Activated CD4-positive, alpha-beta T cell treated with anti-CD3 and anti-CD28 coated beads, Interleukin-2, amount 10 ng/mL, durations not matched to agents 7 days and 5 days (primary cell): ENCODE results near the gene POLN. TPM values are rescaled to one million over a fixed set of nuclear protein-coding genes. Genes with fewer than 3 reads are reported as not detected.

Experiments
- CTCF ChIA-PET: fragments of 350-600 bp; sonication (Branson Sonifier 250); formaldehyde crosslinking; loops from one replicate; lab custom pipeline; 2021; ENCODE audit warnings: antibody characterized with exemption; lab: Charles Lee
- POLR2A ChIA-PET: fragments of 350-600 bp; sonication (Branson Sonifier 250); formaldehyde crosslinking; loops from one replicate; lab custom pipeline; 2021; ENCODE audit warnings: antibody characterized with exemption; lab: Charles Lee
- DNase-seq: peaks from one replicate; pipeline ENCODE4 v3.0.0-alpha.2; 2020
- H3K27ac Mint-ChIP-seq: one replicate; pipeline ENCODE4 v1.8.0; 2021; ENCODE audit warnings: mild to moderate bottlenecking, moderate library complexity, mixed read lengths
- H3K27me3 Mint-ChIP-seq: one replicate; pipeline ENCODE4 v1.8.0; 2021; ENCODE audit warnings: mixed read lengths
- H3K36me3 Mint-ChIP-seq: one replicate; pipeline ENCODE4 v1.8.0; 2021; ENCODE audit warnings: low read depth, mixed read lengths
- H3K4me1 Mint-ChIP-seq: one replicate; pipeline ENCODE4 v1.8.0; 2021; ENCODE audit warnings: mixed read lengths
- H3K4me3 Mint-ChIP-seq: one replicate; pipeline ENCODE4 v1.8.0; 2021; ENCODE audit warnings: mild to moderate bottlenecking, moderate library complexity, mixed read lengths
- H3K9me3 Mint-ChIP-seq: one replicate; pipeline ENCODE4 v1.8.0; 2021; ENCODE audit warnings: mixed read lengths
- total RNA-seq, 2 experiments: library from RNA; stranded (reverse); gene quantifications; one replicate each; pipeline ENCODE4 v1.2.3, GENCODE V29; 2021

The POLN gene
- total RNA-seq, 2 experiments from 2014 or later, result 3.3 to 3.8 TPM

GRCh38 chr4:2273221-2273620 is 31.3 kb upstream of the POLN start:
- Mint-ChIP-seq H3K27ac (no peak overlapping the region), H3K36me3 (no peaks in the 10 kb centered on the region), H3K27me3 (no peaks in the 10 kb centered on the region), H3K9me3 (no peaks in the 10 kb centered on the region), H3K4me3 (no peak overlapping the region), H3K4me1 (peaks cover 4% of the 10 kb centered on the region)
- DNase-seq, result no peak
- POLR2A ChIA-PET, result no interaction called here
- CTCF ChIA-PET, result interaction anchor here (1.1 kb wide), 1 partner anchor 8 kb away, joined by 3 read pairs; no protein-coding TSS in a partner anchor

GRCh38 chr4:2272828-2273120 is 30.9 kb upstream of the POLN start:
- no peaks in the 10 kb centered on the region for H3K9me3 Mint-ChIP-seq
- ChIA-PET CTCF (interaction anchor here (1.1 kb wide), 1 partner anchor 9 kb away, joined by 3 read pairs; no protein-coding TSS in a partner anchor), POLR2A (no interaction called here)
- H3K27me3 Mint-ChIP-seq, result no peaks in the 10 kb centered on the region
- H3K4me1 Mint-ChIP-seq, result peaks cover 4% of the 10 kb centered on the region
- H3K27ac Mint-ChIP-seq, result no peak overlapping the region
- no peak for DNase-seq
- H3K4me3 Mint-ChIP-seq, result no peak overlapping the region
- H3K36me3 Mint-ChIP-seq, result no peaks in the 10 kb centered on the region

GRCh38 chr4:2272026-2272827 is 30.3 kb upstream of the POLN start:
- Mint-ChIP-seq H3K4me3 (no peak overlapping the region), H3K9me3 (no peaks in the 10 kb centered on the region)
- POLR2A ChIA-PET, result no interaction called here

GRCh38 chr4:2271279-2272025 is 29.5 kb upstream of the POLN start:
- POLR2A ChIA-PET, result no interaction called here
- no peaks in the 10 kb centered on the region for H3K36me3 Mint-ChIP-seq
- H3K9me3 Mint-ChIP-seq, result no peaks in the 10 kb centered on the region
- H3K27me3 Mint-ChIP-seq, result no peaks in the 10 kb centered on the region
- H3K4me1 Mint-ChIP-seq, result peaks cover 4% of the 10 kb centered on the region
- CTCF ChIA-PET, result interaction anchor here (1.1 to 1.7 kb wide), 2 partner anchors 10 to 51 kb away, joined by 3 read pairs; no protein-coding TSS in a partner anchor
- H3K4me3 Mint-ChIP-seq, result no peak overlapping the region
- no peak overlapping the region for H3K27ac Mint-ChIP-seq
- DNase-seq, result no peak

More at GRCh38 chr4:2272026-2272827, 30.3 kb upstream of the POLN start:
- CTCF ChIA-PET, result interaction anchor here (1.1 to 1.7 kb wide), 2 partner anchors 10 to 52 kb away, joined by 3 read pairs; no protein-coding TSS in a partner anchor
- no peaks in the 10 kb centered on the region for H3K27me3 Mint-ChIP-seq
- peaks cover 4% of the 10 kb centered on the region for H3K4me1 Mint-ChIP-seq
- no peaks in the 10 kb centered on the region for H3K36me3 Mint-ChIP-seq
- no peak overlapping the region for H3K27ac Mint-ChIP-seq
- no peak for DNase-seq

GRCh38 chr4:2270341-2271165 is 28.6 kb upstream of the POLN start:
- ChIA-PET CTCF (interaction anchor here (1.7 kb wide), 1 partner anchor 51 kb away, joined by 3 read pairs; no protein-coding TSS in a partner anchor), POLR2A (no interaction called here)
- Mint-ChIP-seq H3K4me3 (no peak overlapping the region), H3K9me3 (no peaks in the 10 kb centered on the region), H3K4me1 (peaks cover 4% of the 10 kb centered on the region), H3K27me3 (no peaks in the 10 kb centered on the region), H3K36me3 (no peaks in the 10 kb centered on the region), H3K27ac (no peak overlapping the region)
- no peak for DNase-seq

GRCh38 chr4:2269618-2270163 is 27.8 kb upstream of the POLN start:
- no peak overlapping the region for H3K27ac Mint-ChIP-seq
- peaks cover 4% of the 10 kb centered on the region for H3K4me1 Mint-ChIP-seq
- no peaks in the 10 kb centered on the region for H3K27me3 Mint-ChIP-seq
- H3K9me3 Mint-ChIP-seq, result no peaks in the 10 kb centered on the region
- ChIA-PET POLR2A (no interaction called here), CTCF (interaction anchor here (1.0 kb wide), 2 partner anchors 10 to 12 kb away, joined by 3 read pairs; no protein-coding TSS in a partner anchor)
- H3K4me3 Mint-ChIP-seq, result no peak overlapping the region
- no peak for DNase-seq
- H3K36me3 Mint-ChIP-seq, result no peaks in the 10 kb centered on the region

- H3K27ac Mint-ChIP-seq, result no peak overlapping the region
- CTCF ChIA-PET, result interaction anchor here (1.0 kb wide), 2 partner anchors 10 to 13 kb away, joined by 3 read pairs; no protein-coding TSS in a partner anchor
- no peak overlapping the region for H3K4me3 Mint-ChIP-seq
Observed at GRCh38 chr4:2269206-2269531, 27.2 kb upstream of the POLN start.

GRCh38 chr4:2268357-2269205 is 26.7 kb upstream of the POLN start:
- Mint-ChIP-seq H3K4me3 (no peak overlapping the region), H3K27me3 (no peaks in the 10 kb centered on the region), H3K9me3 (no peaks in the 10 kb centered on the region), H3K27ac (no peak overlapping the region), H3K4me1 (peaks cover 5% of the 10 kb centered on the region), H3K36me3 (no peaks in the 10 kb centered on the region)
- CTCF ChIA-PET, result interaction anchor here (1.0 kb wide), 2 partner anchors 11 to 13 kb away, joined by 3 read pairs; no protein-coding TSS in a partner anchor
- no peak for DNase-seq
- POLR2A ChIA-PET, result no interaction called here

More at GRCh38 chr4:2269206-2269531, 27.2 kb upstream of the POLN start:
- H3K4me1 Mint-ChIP-seq, result peaks cover 4% of the 10 kb centered on the region
- no peaks in the 10 kb centered on the region for H3K36me3 Mint-ChIP-seq
- DNase-seq, result no peak
- H3K27me3 Mint-ChIP-seq, result no peaks in the 10 kb centered on the region
- no peaks in the 10 kb centered on the region for H3K9me3 Mint-ChIP-seq
- POLR2A ChIA-PET, result no interaction called here

- CTCF ChIA-PET, result no interaction called here
- POLR2A ChIA-PET, result no interaction called here
- H3K36me3 Mint-ChIP-seq, result no peaks in the 10 kb centered on the region
- no peaks in the 10 kb centered on the region for H3K9me3 Mint-ChIP-seq
- H3K4me3 Mint-ChIP-seq, result no peak overlapping the region
- no peak for DNase-seq
- H3K27me3 Mint-ChIP-seq, result no peaks in the 10 kb centered on the region
- H3K4me1 Mint-ChIP-seq, result peaks cover 8% of the 10 kb centered on the region
- H3K27ac Mint-ChIP-seq, result no peak overlapping the region
Observed at GRCh38 chr4:2267841-2268240, 25.9 kb upstream of the POLN start.

GRCh38 chr4:2267320-2267811 is 25.4 kb upstream of the POLN start:
- H3K27ac Mint-ChIP-seq, result no peak overlapping the region
- H3K36me3 Mint-ChIP-seq, result no peaks in the 10 kb centered on the region
- POLR2A ChIA-PET, result no interaction called here
- H3K27me3 Mint-ChIP-seq, result no peaks in the 10 kb centered on the region
- H3K4me3 Mint-ChIP-seq, result no peak overlapping the region
- peaks cover 7% of the 10 kb centered on the region for H3K4me1 Mint-ChIP-seq
- no peaks in the 10 kb centered on the region for H3K9me3 Mint-ChIP-seq
- DNase-seq, result no peak
- CTCF ChIA-PET, result no interaction called here

GRCh38 chr4:2266821-2267220 is 24.9 kb upstream of the POLN start:
- H3K36me3 Mint-ChIP-seq, result no peaks in the 10 kb centered on the region
- no peak overlapping the region for H3K4me3 Mint-ChIP-seq
- CTCF ChIA-PET, result no interaction called here
- H3K27me3 Mint-ChIP-seq, result no peaks in the 10 kb centered on the region
- peaks cover 6% of the 10 kb centered on the region for H3K4me1 Mint-ChIP-seq
- POLR2A ChIA-PET, result no interaction called here
- H3K9me3 Mint-ChIP-seq, result no peaks in the 10 kb centered on the region
- no peak overlapping the region for H3K27ac Mint-ChIP-seq
- no peak for DNase-seq
